HFFc6 (cell line): Measurements from ENCODE around the gene SEPTIN7. TPM values are rescaled to one million over a fixed set of nuclear protein-coding genes. Genes with fewer than 3 reads are reported as not detected.

Experiments
- DNase-seq: peaks from one replicate; pipeline ENCODE4 v3.0.0-alpha.2; 2018
- H3K27ac Mint-ChIP-seq: 2 replicates; pipeline ENCODE4 v1.8.0; 2020; ENCODE audit warnings: mild to moderate bottlenecking, mixed read lengths
- H3K27me3 Mint-ChIP-seq: 2 replicates; pipeline ENCODE4 v1.8.0; 2021; ENCODE audit warnings: mild to moderate bottlenecking, moderate library complexity, mixed read lengths; ENCODE audit not compliant: insufficient read depth
- H3K36me3 Mint-ChIP-seq: 2 replicates; pipeline ENCODE4 v1.8.0; 2021; ENCODE audit warnings: low read depth, mixed read lengths
- H3K4me1 Mint-ChIP-seq: 2 replicates; pipeline ENCODE4 v1.8.0; 2020; ENCODE audit warnings: low read depth, mixed read lengths
- H3K4me3 Mint-ChIP-seq: 2 replicates; pipeline ENCODE4 v1.8.0; 2020; ENCODE audit warnings: mild to moderate bottlenecking, moderate library complexity, mixed read lengths
- H3K9me3 Mint-ChIP-seq: 2 replicates; pipeline ENCODE4 v1.8.0; 2020; ENCODE audit warnings: mild to moderate bottlenecking, mixed read lengths
- CTCF ChIP-seq: fragments of 200-600 bp; sonication (generic); IDR thresholded peaks from 2 replicates; pipeline ENCODE4 v1.5.0; 2021; ENCODE audit warnings: antibody characterized with exemption, mild to moderate bottlenecking
- total RNA-seq, 6 experiments: library from RNA; stranded (reverse); fragmentation: NEBNext Ultra II Directional; extraction: Animal tissue kit (Norgen Biotek cat#: 25700); gene quantifications; 2 replicates in 1 of 6; 3 replicates in 5 of 6; pipeline ENCODE4 v1.2.3, GENCODE V29; 2021

The SEPTIN7 gene
- total RNA-seq, 6 experiments from 2014 or later = 257 to 320 (median 291) TPM

- peaks cover 47% of the 10 kb centered on the region for H3K36me3 Mint-ChIP-seq
- no peak for TF ChIP-seq CTCF
Observed at GRCh38 chr7:35831208-35831607, 30.4 kb downstream of the SEPTIN7 start.

GRCh38 chr7:35839860-35840854, 39.3 kb downstream of the SEPTIN7 start:
- H3K27ac Mint-ChIP-seq = peak overlapping the region; percentile 53
- no peaks in the 10 kb centered on the region for H3K27me3 Mint-ChIP-seq
- peak; percentile 77 for DNase-seq
- H3K4me3 Mint-ChIP-seq = peak overlapping the region; percentile 3; the same call in 1 of the 2 replicates
- H3K36me3 Mint-ChIP-seq = peaks cover 18% of the 10 kb centered on the region
- no peaks in the 10 kb centered on the region for H3K9me3 Mint-ChIP-seq
- H3K4me1 Mint-ChIP-seq = peaks cover 34% of the 10 kb centered on the region
- TF ChIP-seq CTCF = peak; percentile 48; the same call in 1 of the 2 replicates

More at GRCh38 chr7:35831208-35831607, 30.4 kb downstream of the SEPTIN7 start:
- Mint-ChIP-seq H3K4me1 (peaks cover 65% of the 10 kb centered on the region), H3K9me3 (no peaks in the 10 kb centered on the region), H3K27me3 (peaks cover 1% of the 10 kb centered on the region; the same call in 1 of the 2 replicates), H3K27ac (peak overlapping the region; percentile 50), H3K4me3 (peak overlapping the region; percentile 20)
- peak; percentile 38 for DNase-seq

- Mint-ChIP-seq H3K4me3 (no peak overlapping the region), H3K4me1 (peaks cover 27% of the 10 kb centered on the region), H3K27me3 (no peaks in the 10 kb centered on the region), H3K9me3 (no peaks in the 10 kb centered on the region), H3K36me3 (peaks cover 13% of the 10 kb centered on the region), H3K27ac (no peak overlapping the region)
- TF ChIP-seq CTCF = no peak
- no peak for DNase-seq
Observed at GRCh38 chr7:35846816-35847412, 46.1 kb downstream of the SEPTIN7 start.

- H3K4me3 Mint-ChIP-seq = no peak overlapping the region
- no peak for TF ChIP-seq CTCF
- H3K27ac Mint-ChIP-seq = no peak overlapping the region
- no peaks in the 10 kb centered on the region for H3K27me3 Mint-ChIP-seq
- H3K4me1 Mint-ChIP-seq = peaks cover 35% of the 10 kb centered on the region
- H3K36me3 Mint-ChIP-seq = peaks cover 11% of the 10 kb centered on the region
- no peaks in the 10 kb centered on the region for H3K9me3 Mint-ChIP-seq
- no peak for DNase-seq
Observed at GRCh38 chr7:35848725-35849124, 47.9 kb downstream of the SEPTIN7 start.

- Mint-ChIP-seq H3K4me3 (no peak overlapping the region), H3K36me3 (peaks cover 11% of the 10 kb centered on the region), H3K27ac (no peak overlapping the region), H3K9me3 (no peaks in the 10 kb centered on the region), H3K27me3 (no peaks in the 10 kb centered on the region), H3K4me1 (peaks cover 35% of the 10 kb centered on the region)
- TF ChIP-seq CTCF = peak; percentile 53
- no peak for DNase-seq
Observed at GRCh38 chr7:35849158-35849831, 48.4 kb downstream of the SEPTIN7 start.
